ENCODE data around the gene GJD4.

The GJD4 gene

DNA sequence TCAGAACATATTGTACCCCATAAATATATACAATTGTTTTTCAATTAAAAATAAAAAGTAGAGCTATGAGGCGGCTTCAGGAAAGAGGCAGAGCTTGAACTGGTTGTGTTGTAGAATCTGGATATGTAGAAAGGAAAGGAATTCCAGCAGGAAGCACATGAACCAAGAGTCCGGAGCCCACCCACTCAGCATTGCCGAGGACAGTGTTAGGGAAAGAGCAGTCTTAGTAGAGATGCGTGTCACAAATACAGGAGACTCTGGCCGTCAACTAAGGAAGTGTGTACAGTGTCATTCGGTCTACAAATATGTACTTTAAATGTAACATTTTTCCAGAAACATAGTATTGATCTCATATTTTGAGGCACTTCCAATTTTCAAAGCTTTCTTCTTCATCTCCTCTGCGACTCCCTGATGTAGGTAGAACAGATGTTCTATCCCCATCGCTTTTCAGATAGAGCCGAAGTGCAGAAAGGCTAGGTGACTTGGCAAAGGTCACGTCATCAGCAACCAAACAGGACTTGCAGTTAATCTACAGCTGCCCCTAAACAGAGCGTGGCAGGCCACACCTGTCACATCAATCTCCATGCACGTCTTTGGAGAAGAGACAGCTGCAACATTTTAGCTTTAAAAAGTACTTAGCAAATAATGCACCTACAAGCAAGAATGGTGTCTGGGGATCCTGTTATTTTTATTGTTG is 25.3 kb upstream of the GJD4 start:
- DNase-seq = no peak

DNA sequence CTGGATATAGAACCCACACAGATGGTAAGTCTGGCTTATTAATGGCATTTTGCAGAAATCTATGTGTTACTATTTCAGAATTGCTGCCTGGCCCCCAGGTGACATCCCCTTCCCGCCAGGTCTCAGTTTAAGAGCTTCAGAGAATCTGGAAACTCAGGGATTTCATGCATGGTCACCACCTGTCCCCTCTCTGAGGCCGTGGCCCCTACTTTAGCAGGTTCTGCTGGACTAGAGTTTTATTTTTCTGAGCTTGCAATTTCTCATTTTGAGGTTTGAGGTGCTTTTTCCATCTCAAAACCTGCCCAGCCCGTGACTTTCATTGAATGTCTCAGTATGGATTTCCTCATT is 24.7 kb upstream of the GJD4 start:
- DNase-seq = no peak

DNA sequence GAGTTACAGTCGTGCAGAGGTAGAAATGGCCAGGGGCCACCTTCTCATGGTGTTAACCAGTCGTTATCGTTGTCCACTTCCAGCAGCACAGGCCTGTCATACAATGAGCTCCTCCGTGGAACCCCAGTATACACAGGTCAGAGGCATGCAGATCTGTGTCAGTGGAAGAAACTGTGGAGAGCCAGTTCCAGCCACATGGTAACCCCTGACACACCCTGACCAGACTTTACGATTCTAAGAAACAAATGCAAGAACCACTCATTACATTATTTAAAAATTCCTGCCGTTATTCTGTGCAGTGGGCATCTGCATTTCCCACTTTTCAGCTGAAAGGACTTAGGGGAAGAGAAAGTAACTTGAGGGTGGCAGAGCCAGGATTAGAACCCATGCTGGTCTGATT is 23.5 kb upstream of the GJD4 start:
- no peak for DNase-seq

- DNase-seq = no peak
Measured at GRCh38 chr10:35584946-35585345, 20.2 kb upstream of the GJD4 start.

DNA sequence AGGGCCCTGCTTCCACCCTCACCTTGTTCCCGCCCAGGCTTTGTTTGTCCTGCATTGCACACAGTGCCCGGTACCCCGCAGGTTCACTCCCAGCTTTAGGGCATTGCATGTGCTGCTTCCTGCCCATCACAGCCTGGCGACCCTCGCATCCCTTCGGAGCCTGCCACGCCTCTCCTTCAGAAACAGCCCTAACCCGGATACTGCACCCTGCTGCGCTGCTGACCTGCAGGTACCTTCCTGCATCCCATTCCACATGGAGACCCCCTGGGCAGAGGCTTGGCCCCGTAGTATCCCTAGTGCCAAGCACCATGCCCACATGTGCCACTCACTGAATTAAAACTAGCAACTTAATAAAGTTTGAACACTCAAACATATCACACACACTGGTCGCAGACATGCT is 19.8 kb upstream of the GJD4 start:
- DNase-seq = no peak

GRCh38 chr10:35585903-35586535 is 19.1 kb upstream of the GJD4 start:
- no peak for DNase-seq

DNA sequence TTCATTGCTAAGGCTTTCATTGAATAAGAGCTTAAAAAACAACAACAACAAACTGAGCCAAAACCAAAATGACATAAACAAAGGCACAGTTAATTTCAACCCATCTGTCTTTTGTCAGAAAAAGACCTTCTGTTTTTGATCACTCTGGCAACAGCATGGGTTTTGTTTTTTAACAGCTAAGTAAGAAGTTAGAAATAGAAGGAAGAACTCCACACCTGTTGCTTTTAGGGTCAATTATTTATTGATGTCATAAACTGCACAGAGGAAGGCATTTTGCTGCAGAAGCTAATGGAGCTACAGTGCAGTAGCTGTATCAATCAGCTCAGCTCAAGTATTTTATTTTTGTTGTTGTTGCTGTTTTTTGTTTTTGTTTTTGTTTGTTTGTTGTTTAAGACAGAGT is 16.3 kb upstream of the GJD4 start:
- no peak for DNase-seq

DNA sequence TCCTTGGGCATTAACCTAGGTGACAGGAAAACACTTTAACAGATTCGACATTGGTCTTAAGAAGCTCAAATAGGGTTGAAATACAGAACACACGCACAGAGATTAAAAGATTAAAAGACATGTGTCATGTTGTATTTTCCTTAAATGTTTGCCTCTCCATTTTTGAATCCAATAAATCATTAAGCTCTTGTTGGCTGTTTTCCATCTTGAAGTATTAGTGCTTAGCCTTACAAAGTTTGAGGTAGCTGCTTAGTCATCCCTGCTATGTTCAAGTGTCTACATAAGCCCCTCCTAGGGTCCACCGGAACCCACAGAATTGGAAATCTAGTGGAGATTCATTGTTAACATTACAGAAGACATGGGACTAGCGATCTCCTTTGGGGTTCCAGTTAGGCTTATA is 12.7 kb upstream of the GJD4 start:
- DNase-seq = no peak

DNA sequence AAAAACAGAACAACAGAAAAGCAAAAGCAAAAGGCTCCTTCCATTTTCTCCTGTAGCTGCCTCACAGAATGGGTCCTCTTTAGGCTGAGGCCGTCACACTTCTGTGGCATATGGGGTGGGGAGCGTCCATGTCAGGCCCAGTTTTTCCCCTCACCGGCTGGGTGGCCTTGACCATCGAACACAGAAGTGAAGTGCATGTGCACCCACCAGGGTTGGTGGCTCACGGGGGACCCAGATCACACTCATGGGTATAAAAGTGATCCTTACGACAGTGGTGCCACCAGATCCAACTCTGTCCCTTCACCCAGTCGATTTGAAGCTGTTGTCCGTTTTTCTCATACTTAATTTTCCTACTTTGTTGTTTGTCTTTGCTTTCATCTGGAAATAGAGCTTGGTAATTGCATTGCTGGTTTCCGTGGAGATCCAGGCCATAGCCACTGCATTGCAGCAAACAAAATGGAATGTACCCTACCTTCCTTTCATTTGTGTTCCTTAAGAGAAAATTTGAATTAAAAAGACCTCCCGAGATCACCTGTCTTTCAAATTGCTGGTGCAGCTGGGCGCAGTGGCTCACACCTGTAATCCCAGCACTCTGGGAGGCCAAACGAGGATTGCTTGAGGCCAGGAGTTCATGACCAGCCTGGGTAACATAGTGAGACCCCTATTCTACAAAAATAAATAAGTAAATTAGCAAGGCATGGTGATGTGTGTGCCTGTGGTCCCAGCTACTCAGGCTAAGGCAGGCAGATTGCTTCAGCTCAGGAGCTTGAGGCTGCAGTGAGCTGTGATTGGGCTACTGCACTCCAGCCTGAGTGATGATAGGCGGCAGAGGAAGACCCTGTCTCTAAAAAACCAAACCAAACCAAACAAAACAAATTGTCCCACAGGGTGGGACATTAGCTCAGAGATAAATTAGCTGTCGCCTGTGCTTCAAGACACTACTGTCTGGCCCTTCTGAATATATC is 10.7 kb upstream of the GJD4 start:
- no peak for DNase-seq

DNA sequence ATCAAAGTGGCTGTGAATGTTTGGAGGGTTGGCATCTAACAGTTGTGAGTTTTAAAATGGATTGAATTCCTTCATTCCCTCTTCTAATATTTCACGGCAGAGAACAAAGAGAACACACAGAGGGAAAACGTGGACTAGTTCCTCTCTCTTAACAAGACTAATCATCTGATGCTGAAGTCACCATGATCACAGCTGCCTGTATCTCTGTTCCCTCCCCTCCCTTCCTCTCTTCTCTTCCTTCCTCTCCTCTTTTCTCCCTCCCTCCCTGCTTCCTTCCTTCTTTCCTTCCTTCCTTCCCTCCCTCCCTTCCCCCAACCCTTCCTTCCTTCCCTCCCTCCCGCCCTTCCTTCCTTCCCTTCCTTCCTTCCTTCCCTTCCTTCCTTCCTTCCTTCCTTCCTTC is 10.0 kb upstream of the GJD4 start:
- DNase-seq = no peak

GRCh38 chr10:35598379-35598778 is 6.8 kb upstream of the GJD4 start:
- no peak for DNase-seq

DNA sequence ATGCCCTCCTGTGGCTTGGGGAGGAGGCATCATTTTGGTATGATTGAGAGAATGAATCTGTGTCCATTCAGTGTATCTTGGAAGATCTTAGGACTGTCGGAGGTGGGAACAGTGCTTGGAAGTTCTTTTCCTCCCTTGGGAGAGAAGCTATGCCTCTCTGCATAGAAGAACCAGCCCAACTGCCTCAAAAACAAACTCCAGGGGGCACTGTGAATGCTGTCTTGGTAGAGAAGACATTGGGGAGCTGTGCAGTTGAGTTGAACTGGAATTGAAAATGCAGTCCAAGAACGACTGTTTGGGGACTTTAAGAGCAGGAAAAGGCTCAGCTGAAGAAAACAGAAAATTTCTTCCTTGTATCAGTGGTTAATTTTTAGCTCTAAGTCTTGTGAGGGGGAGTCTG is 4.9 kb upstream of the GJD4 start:
- no peak for DNase-seq

DNA sequence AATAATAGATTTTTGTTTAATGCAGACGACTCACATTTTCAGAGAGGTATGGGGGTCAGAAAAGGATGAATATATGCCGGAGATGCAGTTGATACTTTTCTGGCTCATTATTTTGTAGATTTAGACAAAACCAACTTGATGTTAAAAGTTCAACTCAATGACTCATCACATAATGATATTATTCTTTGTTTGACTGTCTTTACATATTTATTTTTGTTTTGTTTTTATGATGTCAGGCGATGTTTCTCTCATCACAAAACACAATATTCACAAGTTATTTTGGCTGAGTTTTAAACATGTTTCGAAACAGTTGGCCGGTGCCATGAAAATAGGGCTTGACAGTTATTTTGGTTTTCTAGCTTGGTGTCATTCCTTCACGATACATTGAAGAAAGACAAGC is 1.3 kb downstream of the GJD4 start:
- no peak for DNase-seq

GRCh38 chr10:35607475-35608327 is 2.6 kb downstream of the GJD4 start:
- no peak for DNase-seq

GRCh38 chr10:35608328-35608672 is 3.2 kb downstream of the GJD4 start:
- no peak for DNase-seq

DNA sequence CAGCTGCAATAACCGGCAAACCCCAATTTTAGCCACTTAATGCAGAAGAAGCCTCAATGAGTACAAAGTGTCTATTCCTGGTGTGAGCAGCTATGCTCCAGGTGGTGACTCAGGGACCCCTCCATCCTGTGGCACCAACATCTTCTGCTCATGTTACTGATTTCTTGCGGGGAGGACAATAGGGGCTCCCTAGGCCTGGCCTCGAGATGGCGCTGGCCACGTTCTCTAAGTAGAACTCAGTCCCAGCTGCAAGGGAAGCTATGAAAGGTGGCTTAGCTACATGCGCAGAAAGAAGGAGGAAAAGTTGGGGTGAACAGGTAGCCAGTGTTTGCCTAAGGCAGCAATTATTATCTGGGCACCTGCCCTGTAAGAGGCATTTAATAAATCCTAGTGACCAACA is 6.6 kb downstream of the GJD4 start:
- no peak for DNase-seq

- no peak for DNase-seq
Measured at GRCh38 chr10:35612385-35613106, 7.4 kb downstream of the GJD4 start.

- DNase-seq = no peak
Measured at GRCh38 chr10:35613107-35613440, 7.9 kb downstream of the GJD4 start.

GRCh38 chr10:35613597-35614226 is 8.6 kb downstream of the GJD4 start:
- DNase-seq = no peak

DNA sequence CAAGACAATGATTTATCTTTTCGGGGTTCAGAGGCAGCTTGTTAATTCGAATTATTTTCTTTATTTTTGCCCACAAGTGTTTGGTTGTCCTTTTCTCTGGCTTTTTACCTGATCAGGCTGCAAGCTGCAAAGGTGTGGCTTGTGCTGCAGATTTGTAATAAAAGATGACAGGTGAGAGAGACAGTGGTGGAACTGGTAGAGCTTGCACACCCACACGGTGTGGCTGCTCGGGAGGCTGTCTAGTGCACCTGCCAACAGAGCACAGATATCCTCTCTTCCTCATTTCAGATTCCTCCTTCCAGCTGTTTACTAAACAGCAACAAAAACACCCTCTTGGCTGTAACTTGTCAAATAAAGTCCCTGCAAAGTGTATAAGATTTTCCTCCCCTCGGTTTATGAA is 9.2 kb downstream of the GJD4 start:
- no peak for DNase-seq

GRCh38 chr10:35626971-35627507 is 21.9 kb downstream of the GJD4 start:
- DNase-seq = no peak

GRCh38 chr10:35631404-35631803 is 26.3 kb downstream of the GJD4 start:
- DNase-seq = no peak

Data from activated CD4-positive, alpha-beta T cell treated with anti-CD3 and anti-CD28 coated beads for 4 hours (primary cell).